ENCODE data around the gene MVD. TPM values are rescaled to one million over a fixed set of nuclear protein-coding genes. Genes with fewer than 3 reads are reported as not detected.

Gene MVD
- total and polyA plus RNA-seq, 10 of the 15 experiments (the other 5 are each of a cell fraction or from before 2014, with no cell fraction given): 5.0 to 147 (median 65.0) TPM

DNA sequence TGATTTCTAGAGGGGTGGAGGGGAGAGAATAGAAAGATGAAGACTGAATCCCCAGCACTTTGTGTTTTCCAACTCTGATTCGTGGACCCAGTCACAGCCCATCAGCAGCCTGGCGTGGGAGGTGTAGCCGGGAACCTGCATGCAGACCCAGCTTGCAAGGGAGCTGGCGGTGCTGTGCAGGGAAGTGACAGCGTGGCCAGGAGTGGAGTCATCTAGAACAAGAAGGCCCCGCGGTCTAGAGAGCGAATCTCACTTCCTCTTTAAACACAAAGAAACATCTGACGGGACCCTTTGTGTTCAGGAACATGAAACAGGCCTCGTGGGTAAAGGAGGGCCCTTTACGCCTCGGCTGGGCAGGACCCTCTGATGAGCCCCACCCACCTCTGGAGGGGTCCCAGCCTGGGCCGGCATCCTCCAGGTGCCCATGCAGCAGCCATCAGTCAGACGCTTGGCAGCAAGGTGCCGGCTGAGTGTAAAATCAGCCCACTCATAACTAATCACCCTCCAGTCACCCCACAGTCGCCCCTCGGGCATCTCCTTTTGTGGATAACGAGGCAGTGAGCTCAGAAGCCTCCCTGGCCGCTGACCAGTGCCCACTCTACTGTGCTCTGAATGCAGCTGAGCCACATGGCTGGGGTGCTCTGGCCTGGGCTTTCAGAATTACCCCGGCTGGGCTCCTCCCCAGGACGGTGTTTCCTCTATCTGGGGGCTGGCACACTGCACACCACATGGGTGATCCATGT lies 19.0 kb upstream of the MVD start (continued):
- TF ChIP-seq, protein P1, sequence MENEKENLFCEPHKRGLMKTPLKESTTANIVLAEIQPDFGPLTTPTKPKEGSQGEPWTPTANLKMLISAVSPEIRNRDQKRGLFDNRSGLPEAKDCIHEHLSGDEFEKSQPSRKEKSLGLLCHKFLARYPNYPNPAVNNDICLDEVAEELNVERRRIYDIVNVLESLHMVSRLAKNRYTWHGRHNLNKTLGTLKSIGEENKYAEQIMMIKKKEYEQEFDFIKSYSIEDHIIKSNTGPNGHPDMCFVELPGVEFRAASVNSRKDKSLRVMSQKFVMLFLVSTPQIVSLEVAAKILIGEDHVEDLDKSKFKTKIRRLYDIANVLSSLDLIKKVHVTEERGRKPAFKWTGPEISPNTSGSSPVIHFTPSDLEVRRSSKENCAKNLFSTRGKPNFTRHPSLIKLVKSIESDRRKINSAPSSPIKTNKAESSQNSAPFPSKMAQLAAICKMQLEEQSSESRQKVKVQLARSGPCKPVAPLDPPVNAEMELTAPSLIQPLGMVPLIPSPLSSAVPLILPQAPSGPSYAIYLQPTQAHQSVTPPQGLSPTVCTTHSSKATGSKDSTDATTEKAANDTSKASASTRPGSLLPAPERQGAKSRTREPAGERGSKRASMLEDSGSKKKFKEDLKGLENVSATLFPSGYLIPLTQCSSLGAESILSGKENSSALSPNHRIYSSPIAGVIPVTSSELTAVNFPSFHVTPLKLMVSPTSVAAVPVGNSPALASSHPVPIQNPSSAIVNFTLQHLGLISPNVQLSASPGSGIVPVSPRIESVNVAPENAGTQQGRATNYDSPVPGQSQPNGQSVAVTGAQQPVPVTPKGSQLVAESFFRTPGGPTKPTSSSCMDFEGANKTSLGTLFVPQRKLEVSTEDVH (IDR thresholded peaks at IDR 0.05; ENCODE audit: low read depth, partially characterized antibody): no peak
- TF ChIP-seq EED (IDR thresholded peaks at IDR 0.05; ENCODE audit: low read depth): peak; percentile 85

DNA sequence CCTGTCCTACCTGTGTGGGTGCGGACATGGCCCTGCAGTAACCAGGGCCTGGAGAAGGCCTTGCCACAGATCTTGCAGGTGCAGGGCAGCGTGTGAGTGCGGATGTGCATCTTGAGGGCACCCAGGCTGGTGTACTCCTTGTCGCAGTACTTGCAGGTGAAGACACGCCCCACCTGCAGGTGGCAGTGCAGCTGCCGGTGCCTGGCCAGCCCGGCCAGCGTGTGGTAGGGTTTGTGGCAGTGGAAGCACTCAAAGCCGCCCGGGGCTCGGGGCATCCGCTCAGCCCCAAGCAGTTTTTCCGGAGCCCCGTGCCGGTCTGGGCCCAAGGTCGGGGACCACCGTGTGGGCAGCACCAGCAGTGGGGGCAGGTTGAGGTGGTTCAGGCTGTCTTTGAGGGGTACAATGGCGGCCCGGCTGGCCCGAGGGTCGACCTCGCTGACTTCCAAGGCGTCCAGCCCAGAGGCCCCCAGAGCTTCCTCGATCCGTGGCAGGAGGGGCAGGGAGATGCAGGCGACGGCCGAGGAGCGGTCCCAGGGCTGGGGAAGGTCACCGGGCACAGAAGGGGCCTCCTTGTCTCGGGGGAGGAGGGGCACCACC lies 18.3 kb upstream of the MVD start:
- FAIRE-seq: no peak
- POLR2A ChIA-PET: interaction anchor here (0.6 to 2.5 kb wide), 6 partner anchors 16 to 111 kb away, joined by 3 to 12 read pairs (median 6); partner anchors contain the start of genes CYBA, MVD and ZC3H18
- Histone ChIP-seq H3K36me3 (ENCODE audit: control insufficient read depth in 2 of 2, insufficient read depth in 2 of 2, low read length in 1 of 2) (no peaks in the 10 kb centered on the region), H3K4me1 (ENCODE audit: control insufficient read depth, insufficient read depth, low read length) (peaks cover 37% of the 10 kb centered on the region), H3K4me3 (peak overlapping the region; percentile 65), H3K9me3 (replicated peaks; ENCODE audit: control insufficient read depth, insufficient read depth, low read length) (no peaks in the 10 kb centered on the region), H3K9ac (ENCODE audit: control insufficient read depth, insufficient read depth, low read length) (peak overlapping the region; percentile 77), H3K27me3 (replicated peaks in 1 of 2; ENCODE audit: control insufficient read depth in 2 of 2, insufficient read depth in 2 of 2, low read length in 1 of 2) (no peaks in the 10 kb centered on the region), H3K27ac (ENCODE audit: control insufficient read depth, insufficient read depth) (peak overlapping the region; percentile 92), H4K20me1 (ENCODE audit: control insufficient read depth, insufficient read depth) (no peaks in the 10 kb centered on the region), H3K79me2 (ENCODE audit: control insufficient read depth, insufficient read depth, low read length) (no peaks in the 10 kb centered on the region; the same call in 1 of the 2 replicates), H2AFZ (ENCODE audit: control insufficient read depth, low read depth, low read length) (peak overlapping the region; percentile 44), H3K4me2 (ENCODE audit: control insufficient read depth, insufficient read depth) (peak overlapping the region; percentile 88)
- intact Hi-C loops (cut with micrococcal nuclease; ENCODE audit: unreplicated experiment): loop anchor here (1.0 to 2.0 kb wide), 3 partner anchors 18 to 30 kb away; partner anchors contain the start of genes CYBA and MVD
- no peak for DNase-seq (ENCODE audit: low read depth, low spot score)
- TSS peak; percentile 70 for BruUV-seq (replicated peaks)
- SMC1A ChIA-PET (ENCODE audit: uncharacterized antibody, unreplicated experiment): interaction anchor here (0.7 to 3.1 kb wide), 8 partner anchors 10 to 85 kb away, joined by 3 to 13 read pairs (median 5); partner anchors contain the start of gene MVD
- in situ Hi-C loops (cut with MboI): no loop called here
- CTCF ChIA-PET: interaction anchor here (0.7 to 3.4 kb wide), 15 partner anchors 8 to 120 kb away, joined by 3 to 26 read pairs (median 5); partner anchors contain the start of genes CTU2 and RNF166
- RAD21 ChIA-PET (ENCODE audit: unreplicated experiment): interaction anchor here (1.3 to 2.5 kb wide), 4 partner anchors 17 to 24 kb away, joined by 5 to 10 read pairs (median 9); no protein-coding TSS in a partner anchor
- 4% methylated on average over 28 of the region's 31 CpGs for WGBS (ENCODE audit: insufficient coverage, insufficient replicate concordance, low lambda C conversion rate, missing lambda C conversion rate)
- ATAC-seq: peak; percentile 75
- TF ChIP-seq ZNF24 (IDR thresholded peaks at IDR 0.05): 0 out of 2 replicates have a peak, but pooled peaks have one; percentile 10
- 0 out of 2 replicates have a peak, but pooled peaks have one; percentile 47 for TF ChIP-seq RCOR1 (conservative IDR thresholded peaks at IDR 0.05; ENCODE audit: low read depth, low read length)
- TF ChIP-seq ZNF207 (IDR thresholded peaks at IDR 0.05; ENCODE audit: borderline replicate concordance): no peak
- TF ChIP-seq, protein P2, sequence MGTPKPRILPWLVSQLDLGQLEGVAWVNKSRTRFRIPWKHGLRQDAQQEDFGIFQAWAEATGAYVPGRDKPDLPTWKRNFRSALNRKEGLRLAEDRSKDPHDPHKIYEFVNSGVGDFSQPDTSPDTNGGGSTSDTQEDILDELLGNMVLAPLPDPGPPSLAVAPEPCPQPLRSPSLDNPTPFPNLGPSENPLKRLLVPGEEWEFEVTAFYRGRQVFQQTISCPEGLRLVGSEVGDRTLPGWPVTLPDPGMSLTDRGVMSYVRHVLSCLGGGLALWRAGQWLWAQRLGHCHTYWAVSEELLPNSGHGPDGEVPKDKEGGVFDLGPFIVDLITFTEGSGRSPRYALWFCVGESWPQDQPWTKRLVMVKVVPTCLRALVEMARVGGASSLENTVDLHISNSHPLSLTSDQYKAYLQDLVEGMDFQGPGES (IDR thresholded peaks at IDR 0.05): 0 out of 2 replicates have a peak, but pooled peaks have one; percentile 23
- TF ChIP-seq SMARCA5 (IDR thresholded peaks at IDR 0.05): peak; percentile 81; the same call in 1 of the 2 replicates
- TF ChIP-seq SMAD5 (IDR thresholded peaks at IDR 0.05; ENCODE audit: low read depth): 0 out of 2 replicates have a peak, but pooled peaks have one; percentile 20
- peak; percentile 65; the same call in 1 of the 2 replicates for TF ChIP-seq HDGF (IDR thresholded peaks at IDR 0.05)
- no peak for TF ChIP-seq SRF (IDR thresholded peaks at IDR 0.05; ENCODE audit: low read depth in 2 of 2, low read length in 2 of 2)
- no peak for TF ChIP-seq CBX5 (IDR thresholded peaks at IDR 0.05; ENCODE audit: low read depth)
- peak; percentile 48; the same call in 1 of the 2 replicates for TF ChIP-seq POLR2A (IDR thresholded peaks at IDR 0.05; ENCODE audit: low read depth, low read length)
- peak in 1 of 2 experiments; percentile 47; a peak in 1 of 4 replicates for TF ChIP-seq BHLHE40 (IDR thresholded peaks at IDR 0.05; ENCODE audit: borderline replicate concordance in 1 of 2, low read depth in 2 of 2, low read length in 1 of 2)
- TF ChIP-seq CHD2 (IDR thresholded peaks at IDR 0.05; ENCODE audit: borderline replicate concordance, low read depth, low read length): no peak
- TF ChIP-seq CBFB (IDR thresholded peaks at IDR 0.05; ENCODE audit: low read depth): 0 out of 2 replicates have a peak, but pooled peaks have one; percentile 39
- TF ChIP-seq TCF3 (IDR thresholded peaks at IDR 0.05; ENCODE audit: borderline replicate concordance, insufficient read depth, low read depth, low read length): 0 out of 2 replicates have a peak, but pooled peaks have one; percentile 63

All from GM12878 (cell line).